ENCODE measurements around the gene SUPT4H1. TPM values are rescaled to one million over a fixed set of nuclear protein-coding genes. Genes with fewer than 3 reads are reported as not detected.

SUPT4H1 gene
- total RNA-seq, 1 experiment from 2014 or later: 100.0 TPM

DNA sequence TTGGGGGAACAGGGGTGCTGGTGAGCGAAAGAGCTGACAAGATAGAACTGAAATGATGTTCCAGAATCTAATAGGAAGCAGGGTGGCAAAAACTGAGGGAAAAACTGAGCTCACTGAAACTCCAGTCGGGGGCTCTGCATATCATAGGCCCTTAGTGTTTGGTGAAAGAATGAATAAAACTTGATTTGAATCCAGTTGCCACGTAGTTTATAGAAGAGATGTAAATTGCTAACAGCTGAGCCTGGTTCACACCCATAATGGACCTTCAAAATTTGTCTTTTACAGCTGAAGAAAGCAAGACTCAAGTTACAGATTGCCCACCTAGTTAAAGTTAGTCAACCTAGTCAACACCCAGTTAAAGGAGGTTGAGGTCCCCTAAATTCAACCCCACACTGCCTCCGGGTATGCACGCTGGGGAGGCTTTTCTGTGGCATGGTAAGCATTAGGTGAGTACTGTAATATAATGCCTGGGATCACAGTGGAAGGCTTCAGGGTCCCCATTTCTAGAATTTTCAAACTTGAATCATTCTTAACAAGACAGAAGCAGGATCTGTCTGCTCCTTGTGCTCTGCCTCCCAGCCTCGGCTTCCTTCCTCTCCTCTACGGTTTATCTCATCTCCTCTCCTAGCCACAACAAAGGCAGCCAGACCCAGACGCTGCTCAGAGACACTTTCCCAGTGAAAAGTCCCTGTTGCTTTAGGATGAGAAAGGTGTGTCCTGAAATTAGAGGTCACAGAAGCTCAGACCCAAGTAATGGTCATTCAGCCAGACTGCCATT lies 26.9 kb upstream of the SUPT4H1 start:
- POLR2A ChIA-PET (ENCODE audit: unreplicated experiment): interaction anchor here (1.6 kb wide), 1 partner anchor 39 kb away, joined by 3 read pairs; the partner anchor contains the start of gene RNF43
- DNase-seq: no peak
- no peak overlapping the region for H3K4me3 ChIP-seq (ENCODE audit: low read length)
- H3K9me3 ChIP-seq (ENCODE audit: low read length): no peaks in the 10 kb centered on the region
- no peaks in the 10 kb centered on the region for H3K9me2 ChIP-seq (replicated peaks; ENCODE audit: low read length)
- no peaks in the 10 kb centered on the region for H4K20me1 ChIP-seq (ENCODE audit: low read length)
- H3K4me1 ChIP-seq (ENCODE audit: insufficient read depth, low read length): peaks cover 21% of the 10 kb centered on the region
- no peaks in the 10 kb centered on the region for H3K36me3 ChIP-seq (ENCODE audit: low read depth, low read length)
- no peak overlapping the region for H3K4me2 ChIP-seq (ENCODE audit: low read length)
- ATAC-seq: no peak
- H3K27me3 ChIP-seq (ENCODE audit: low read length): no peaks in the 10 kb centered on the region
- intact Hi-C loops (cut with micrococcal nuclease): no loop called here
- no peak for TF ChIP-seq EZH2phosphoT487 (IDR thresholded peaks at IDR 0.05; ENCODE audit: borderline replicate concordance, low read length)
- no peak for TF ChIP-seq EZH2 (IDR thresholded peaks at IDR 0.05; ENCODE audit: low read length, unreplicated experiment)
- TF ChIP-seq CTCF (conservative IDR thresholded peaks at IDR 0.05; ENCODE audit: low read depth, low read length): no peak
- H3K9ac ChIP-seq (ENCODE audit: low read length): no peak overlapping the region
- H3K27ac ChIP-seq (ENCODE audit: low read length): no peak overlapping the region
- H2AFZ ChIP-seq (ENCODE audit: low read length): no peak overlapping the region
- no peaks in the 10 kb centered on the region for H3F3A ChIP-seq (ENCODE audit: low read length, unreplicated experiment)
- H3K79me2 ChIP-seq (ENCODE audit: low read length): no peaks in the 10 kb centered on the region
- CTCF ChIA-PET: interaction anchor here (1.3 kb wide), 1 partner anchor 39 kb away, joined by 3 read pairs; the partner anchor contains the start of gene RNF43
- BruUV-seq (replicated peaks): no TSS peak

GRCh38 chr17:58377661-58378060 lies 25.7 kb upstream of the SUPT4H1 start:
- ChIA-PET POLR2A (ENCODE audit: unreplicated experiment) (interaction anchor here (1.6 kb wide), 1 partner anchor 40 kb away, joined by 3 read pairs; the partner anchor contains the start of gene RNF43), CTCF (no interaction called here)
- Histone ChIP-seq H3F3A (ENCODE audit: low read length, unreplicated experiment) (no peaks in the 10 kb centered on the region), H3K27me3 (ENCODE audit: low read length) (no peaks in the 10 kb centered on the region), H3K9ac (ENCODE audit: low read length) (no peak overlapping the region), H3K4me1 (ENCODE audit: insufficient read depth, low read length) (peaks cover 21% of the 10 kb centered on the region), H3K27ac (ENCODE audit: low read length) (0 out of 2 replicates have a peak overlapping the region, but pooled peaks have one; percentile 14), H3K9me3 (ENCODE audit: low read length) (no peaks in the 10 kb centered on the region), H4K20me1 (ENCODE audit: low read length) (no peaks in the 10 kb centered on the region), H3K79me2 (ENCODE audit: low read length) (no peaks in the 10 kb centered on the region), H3K4me2 (ENCODE audit: low read length) (no peak overlapping the region), H3K9me2 (replicated peaks; ENCODE audit: low read length) (no peaks in the 10 kb centered on the region), H3K36me3 (ENCODE audit: low read depth, low read length) (no peaks in the 10 kb centered on the region), H3K4me3 (ENCODE audit: low read length) (no peak overlapping the region), H2AFZ (ENCODE audit: low read length) (no peak overlapping the region)
- intact Hi-C loops (cut with micrococcal nuclease): no loop called here
- ATAC-seq (no peak), DNase-seq (no peak)
- BruUV-seq (replicated peaks): no TSS peak
- TF ChIP-seq EZH2 (IDR thresholded peaks at IDR 0.05; ENCODE audit: low read length, unreplicated experiment) (no peak), EZH2phosphoT487 (IDR thresholded peaks at IDR 0.05; ENCODE audit: borderline replicate concordance, low read length) (no peak), CTCF (conservative IDR thresholded peaks at IDR 0.05; ENCODE audit: low read depth, low read length) (no peak)

All from PC-3 (cell line).